CD4-positive, alpha-beta T cell (primary cell): Measurements from ENCODE around the gene COL19A1. TPM values are rescaled to one million over a fixed set of nuclear protein-coding genes. Genes with fewer than 3 reads are reported as not detected.

Experiments used
- ATAC-seq: fragments of 200-7000 bp; cut with Tn5 transposase; one replicate; pipeline ENCODE4 v1.10.0; 2022; ENCODE audit warnings: mild to moderate bottlenecking; ENCODE audit not compliant: poor library complexity
- CTCF ChIA-PET: fragments of 350-600 bp; sonication (Branson Sonifier 250); formaldehyde crosslinking; loops from one replicate; lab custom pipeline; 2021; ENCODE audit warnings: antibody characterized with exemption, inconsistent platforms; lab: Charles Lee
- POLR2A ChIA-PET: fragments of 350-600 bp; sonication (Branson Sonifier 250); formaldehyde crosslinking; loops from one replicate; lab custom pipeline; 2021; ENCODE audit warnings: antibody characterized with exemption, inconsistent platforms; lab: Charles Lee
- DNase-seq, 14 experiments: peaks; one replicate each; pipeline ENCODE4 v3.0.0-alpha.2; 2013 to 2020; ENCODE audit warnings: mixed read lengths in 2 of 14
- H3K27ac ChIP-seq, 2 donors: one replicate each; pipeline versions ENCODE4 v1.5.1 to v1.7.0; 2013; ENCODE audit warnings: low read length in 2 of 2, low read depth in 1 of 2, mild to moderate bottlenecking in 1 of 2
- H3K27me3 ChIP-seq, 2 experiments: 1 replicate in 1 of 2; 2 replicates in 1 of 2; pipeline versions ENCODE4 v1.6.1 to v1.7.0; 2013; ENCODE audit warnings: low read length in 2 of 2, control low read depth in 1 of 2, mild to moderate bottlenecking in 1 of 2, moderate library complexity in 1 of 2; ENCODE audit not compliant: insufficient read depth in 2 of 2, control insufficient read depth in 1 of 2
- H3K36me3 ChIP-seq: one replicate; pipeline ENCODE4 v1.6.1; 2013; ENCODE audit warnings: low read length, control low read depth; ENCODE audit not compliant: insufficient read depth
- H3K4me1 ChIP-seq: one replicate; pipeline ENCODE4 v1.6.1; 2013; ENCODE audit warnings: low read length, control low read depth; ENCODE audit not compliant: insufficient read depth
- H3K4me3 ChIP-seq: one replicate; pipeline ENCODE4 v1.5.1; 2013; ENCODE audit warnings: mild to moderate bottlenecking, low read length, moderate library complexity
- H3K9me3 ChIP-seq, 2 experiments: 1 replicate in 1 of 2; 2 replicates in 1 of 2; pipeline versions ENCODE4 v1.6.1 to v1.7.0; 2013; ENCODE audit warnings: low read length in 2 of 2, mild to moderate bottlenecking in 2 of 2, control low read depth in 1 of 2, moderate library complexity in 1 of 2; ENCODE audit not compliant: control insufficient read depth in 1 of 2, insufficient read depth in 1 of 2
- H3K27ac Mint-ChIP-seq: one replicate; pipeline ENCODE4 v1.8.0; 2020; ENCODE audit warnings: mixed read lengths
- H3K27me3 Mint-ChIP-seq: one replicate; pipeline ENCODE4 v1.8.0; 2021; ENCODE audit warnings: mixed read lengths
- H3K36me3 Mint-ChIP-seq: one replicate; pipeline ENCODE4 v1.8.0; 2021; ENCODE audit warnings: low read depth, mixed read lengths
- H3K4me1 Mint-ChIP-seq: one replicate; pipeline ENCODE4 v1.8.0; 2021; ENCODE audit warnings: low read depth, mixed read lengths
- H3K4me3 Mint-ChIP-seq: one replicate; pipeline ENCODE4 v1.8.0; 2020; ENCODE audit warnings: mild to moderate bottlenecking, mixed read lengths
- H3K9me3 Mint-ChIP-seq: one replicate; pipeline ENCODE4 v1.8.0; 2020; ENCODE audit warnings: mixed read lengths
- CTCF ChIP-seq: fragments of 200-600 bp; IDR thresholded peaks from one replicate; pipeline ENCODE4 v1.8.0; 2022; ENCODE audit warnings: antibody characterized with exemption, mild to moderate bottlenecking
- intact Hi-C, 2 experiments: fragments of 100-400 bp; cut with DNase I in 1 of 2; cut with micrococcal nuclease in 1 of 2; formaldehyde crosslinking; loops; one replicate each; pipeline versions ENCODE4 v1.15.1 to v1.9.0; 2023 to 2025; cut with DNase I, micrococcal nuclease
- total RNA-seq, 174 experiments: library from RNA in 2 of 174; stranded (reverse) in 2 of 174; gene quantifications; one replicate each; pipeline ENCODE4 v1.2.3 and lab custom pipeline; 2021 to 2026

Gene COL19A1
- total RNA-seq, 2 experiments from 2014 or later: not detected

- no peak overlapping the region for H3K27ac ChIP-seq
- H3K27me3 Mint-ChIP-seq: peaks cover 74% of the 10 kb centered on the region
- no peaks in the 10 kb centered on the region for H3K9me3 Mint-ChIP-seq
- CTCF ChIA-PET: no interaction called here
- H3K4me1 ChIP-seq: peaks cover 13% of the 10 kb centered on the region
- TF ChIP-seq CTCF: no peak
- no peaks in the 10 kb centered on the region for H3K36me3 ChIP-seq
- intact Hi-C loops: loop anchor here (5.0 to 10.0 kb wide), 2 partner anchors 134 to 137 kb away; no protein-coding TSS in a partner anchor
- no peak overlapping the region for H3K4me3 ChIP-seq
- H3K4me1 Mint-ChIP-seq: peaks cover 13% of the 10 kb centered on the region
- no peaks in the 10 kb centered on the region for H3K27me3 ChIP-seq
- no peaks in the 10 kb centered on the region for H3K9me3 ChIP-seq
- DNase-seq: no peak
- H3K4me3 Mint-ChIP-seq: no peak overlapping the region
- ATAC-seq: no peak
- POLR2A ChIA-PET: no interaction called here
- H3K36me3 Mint-ChIP-seq: no peaks in the 10 kb centered on the region
- no peak overlapping the region for H3K27ac Mint-ChIP-seq
Observed at GRCh38 chr6:69868961-69869360, 2.6 kb downstream of the COL19A1 start.

- H3K9me3 ChIP-seq: no peaks in the 10 kb centered on the region
- no peak for ATAC-seq
- H3K4me3 Mint-ChIP-seq: no peak overlapping the region
- TF ChIP-seq CTCF: no peak
- peaks cover 78% of the 10 kb centered on the region for H3K27me3 Mint-ChIP-seq
- H3K36me3 ChIP-seq: no peaks in the 10 kb centered on the region
- H3K4me3 ChIP-seq: no peak overlapping the region
- intact Hi-C loops: no loop called here
- peaks cover 9% of the 10 kb centered on the region for H3K4me1 Mint-ChIP-seq
- H3K9me3 Mint-ChIP-seq: no peaks in the 10 kb centered on the region
- no peaks in the 10 kb centered on the region for H3K36me3 Mint-ChIP-seq
- CTCF ChIA-PET: no interaction called here
- peaks cover 13% of the 10 kb centered on the region for H3K4me1 ChIP-seq
- H3K27ac ChIP-seq: no peak overlapping the region
- no peak overlapping the region for H3K27ac Mint-ChIP-seq
- no peak for DNase-seq
- POLR2A ChIA-PET: no interaction called here
- peaks cover 0 to 6% of the 10 kb centered on the region in 2 experiments for H3K27me3 ChIP-seq
Observed at GRCh38 chr6:69871107-69871506, 4.8 kb downstream of the COL19A1 start.

- no peaks in the 10 kb centered on the region for H3K36me3 Mint-ChIP-seq
Observed at GRCh38 chr6:69873291-69873690, 6.9 kb downstream of the COL19A1 start.

More at GRCh38 chr6:69873291-69873690, 6.9 kb downstream of the COL19A1 start:
- H3K27ac Mint-ChIP-seq: no peak overlapping the region
- ChIA-PET POLR2A (no interaction called here), CTCF (interaction anchor here (1.5 kb wide), 1 partner anchor 9 kb away, joined by 4 read pairs; no protein-coding TSS in a partner anchor)
- Histone ChIP-seq H3K9me3 (no peaks in the 10 kb centered on the region), H3K4me3 (no peak overlapping the region), H3K27ac (no peak overlapping the region), H3K4me1 (no peaks in the 10 kb centered on the region), H3K36me3 (no peaks in the 10 kb centered on the region), H3K27me3 (peaks cover 0 to 6% of the 10 kb centered on the region in 2 experiments)
- no peaks in the 10 kb centered on the region for H3K4me1 Mint-ChIP-seq
- intact Hi-C loops: no loop called here
- H3K27me3 Mint-ChIP-seq: peaks cover 61% of the 10 kb centered on the region
- H3K4me3 Mint-ChIP-seq: no peak overlapping the region
- ATAC-seq (no peak), DNase-seq (no peak)
- H3K9me3 Mint-ChIP-seq: no peaks in the 10 kb centered on the region
- TF ChIP-seq CTCF: no peak
